Spinal cord (tissue), 10 donors: ENCODE data around the gene SIM2. TPM values are rescaled to one million over a fixed set of nuclear protein-coding genes. Genes with fewer than 3 reads are reported as not detected.

Experiments used
- DNase-seq, 6 donors: peaks; one replicate each; pipeline versions ENCODE4 v3.0.0 to v3.0.0-alpha.2; 2013 to 2015; ENCODE audit warnings: low spot score in 6 of 6, low read depth in 4 of 6
- H3K27ac ChIP-seq: one replicate; pipeline ENCODE4 v1.5.1; 2013; ENCODE audit warnings: low read depth, low read length, control low read depth
- H3K27me3 ChIP-seq: one replicate; pipeline ENCODE4 v1.6.1; 2013; ENCODE audit warnings: low read length; ENCODE audit not compliant: control insufficient read depth, insufficient read depth
- H3K36me3 ChIP-seq: one replicate; pipeline ENCODE4 v1.6.1; 2013; ENCODE audit warnings: low read length; ENCODE audit not compliant: control insufficient read depth, insufficient read depth
- H3K4me1 ChIP-seq: one replicate; pipeline ENCODE4 v1.6.1; 2013; ENCODE audit warnings: low read length; ENCODE audit not compliant: control insufficient read depth, insufficient read depth
- H3K4me3 ChIP-seq: one replicate; pipeline ENCODE4 v1.5.1; 2013; ENCODE audit warnings: low read depth, low read length, control low read depth
- H3K9me3 ChIP-seq: one replicate; pipeline ENCODE4 v1.6.1; 2013; ENCODE audit warnings: low read length; ENCODE audit not compliant: control insufficient read depth, insufficient read depth
- WGBS: methylation state at CpG from one replicate; pipeline ENCODE4 v1.1.5; 2013; ENCODE audit warnings: missing lambda C conversion rate; ENCODE audit not compliant: insufficient coverage; 5-methylcytosine and 5-hydroxymethylcytosine counted together
- polyA plus RNA-seq, 2 donors: library from polyadenylated mRNA; unstranded; fragments of 120-200 nt; gene quantifications; one replicate each; pipeline ENCODE4 v1.2.1, GENCODE V29; 2013; ENCODE audit not compliant: insufficient read length in 2 of 2
- total RNA-seq, 2 donors: library from RNA; depleted of rRNA in 1 of 2; stranded (reverse); fragments of 120-200 nt in 1 of 2; fragments of >200 nt in 1 of 2; gene quantifications; one replicate each; pipeline versions ENCODE4 v1.2.3 to v1.2.4, GENCODE V29; 2013 to 2014
- donor health status: healthy.

Gene SIM2
- total and polyA plus RNA-seq, 4 donors: 0.06 to 3.3 (median 2.9) TPM; not detected in 1

DNA sequence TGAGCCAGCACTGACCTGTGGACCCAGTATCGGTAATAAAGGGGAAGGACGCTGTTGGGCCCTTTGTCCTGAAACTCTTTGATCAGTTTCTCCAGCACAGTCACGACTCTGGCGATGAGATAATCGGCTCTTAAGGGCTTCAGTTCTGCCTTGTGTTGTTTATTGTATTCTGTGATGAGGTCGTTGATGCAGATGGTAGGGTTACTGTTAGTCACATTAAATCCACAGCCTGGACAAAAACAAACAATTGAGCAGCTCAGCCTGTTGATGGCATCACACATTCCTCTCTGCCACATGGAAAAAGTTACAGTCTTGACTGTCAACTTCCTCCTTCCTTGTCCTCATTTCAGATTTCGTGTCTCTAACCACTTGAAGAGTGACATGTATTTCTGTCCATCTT is 57.6 kb downstream of the SIM2 start:
- H3K4me1 ChIP-seq: no peaks in the 10 kb centered on the region
- peaks cover 18% of the 10 kb centered on the region for H3K36me3 ChIP-seq
- WGBS: 50% methylated on average over 2 of the region's 7 CpGs
- H3K27ac ChIP-seq: no peak overlapping the region
- H3K4me3 ChIP-seq: no peak overlapping the region
- H3K9me3 ChIP-seq: no peaks in the 10 kb centered on the region
- DNase-seq: no peak
- no peaks in the 10 kb centered on the region for H3K27me3 ChIP-seq

DNA sequence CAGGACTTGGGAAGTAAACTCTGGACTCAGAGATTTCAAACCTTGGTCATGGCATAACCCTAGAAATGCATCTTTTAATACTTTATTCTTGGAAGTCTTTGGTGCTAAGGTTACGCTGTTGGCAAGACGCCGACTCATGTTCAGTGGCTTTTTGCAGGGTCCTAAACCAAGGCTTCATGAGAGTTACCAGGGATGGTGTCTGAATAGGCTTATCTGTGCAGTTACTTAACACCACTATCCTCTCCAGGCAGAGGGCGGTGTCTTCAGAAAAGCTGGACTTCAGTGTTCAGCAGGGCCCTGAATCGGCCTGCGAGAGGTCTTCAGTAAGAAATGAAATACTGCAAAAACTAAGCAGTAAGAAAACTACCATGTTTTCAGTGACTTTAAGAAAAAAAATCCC is 58.3 kb downstream of the SIM2 start:
- 40% methylated on average over 1 of the region's 6 CpGs for WGBS
- peaks cover 18% of the 10 kb centered on the region for H3K36me3 ChIP-seq
- no peak overlapping the region for H3K27ac ChIP-seq
- no peaks in the 10 kb centered on the region for H3K9me3 ChIP-seq
- no peak for DNase-seq
- no peaks in the 10 kb centered on the region for H3K27me3 ChIP-seq
- no peak overlapping the region for H3K4me3 ChIP-seq
- H3K4me1 ChIP-seq: no peaks in the 10 kb centered on the region

DNA sequence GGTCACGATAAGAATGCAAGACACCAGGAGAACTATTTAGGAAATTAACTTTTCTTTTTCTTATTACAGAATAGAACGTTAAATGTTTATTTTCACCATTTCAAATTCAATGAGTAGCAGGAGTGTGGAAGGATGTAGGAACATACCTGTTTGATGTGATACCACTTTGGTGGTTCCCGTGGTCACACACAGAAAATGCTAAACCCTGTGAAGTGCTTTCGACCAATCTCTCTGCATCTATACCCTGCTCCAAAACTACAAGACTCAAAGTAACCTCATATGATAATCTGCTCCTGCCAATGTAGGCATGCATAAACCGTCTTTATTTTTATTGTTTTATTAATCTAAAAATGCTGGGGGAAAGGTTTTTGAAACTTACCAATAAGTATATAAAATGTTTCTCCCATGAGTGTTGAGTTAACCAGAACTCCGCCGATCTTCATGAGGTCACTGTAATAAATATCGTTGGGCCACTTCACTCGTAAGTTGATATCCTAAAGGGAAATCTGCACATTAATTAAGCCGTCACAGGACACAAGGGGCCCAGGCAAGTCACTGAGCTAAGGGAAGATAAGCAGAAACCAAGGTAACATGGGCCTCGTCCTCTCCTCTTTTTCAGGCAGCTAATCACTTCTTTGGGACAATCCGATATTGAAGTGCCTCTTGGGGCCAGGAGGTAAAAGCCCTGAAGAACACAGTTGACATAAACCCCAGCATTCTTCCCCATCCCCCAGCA is 60.6 kb downstream of the SIM2 start:
- WGBS: 79% methylated on average over 7 of the region's 12 CpGs

DNA sequence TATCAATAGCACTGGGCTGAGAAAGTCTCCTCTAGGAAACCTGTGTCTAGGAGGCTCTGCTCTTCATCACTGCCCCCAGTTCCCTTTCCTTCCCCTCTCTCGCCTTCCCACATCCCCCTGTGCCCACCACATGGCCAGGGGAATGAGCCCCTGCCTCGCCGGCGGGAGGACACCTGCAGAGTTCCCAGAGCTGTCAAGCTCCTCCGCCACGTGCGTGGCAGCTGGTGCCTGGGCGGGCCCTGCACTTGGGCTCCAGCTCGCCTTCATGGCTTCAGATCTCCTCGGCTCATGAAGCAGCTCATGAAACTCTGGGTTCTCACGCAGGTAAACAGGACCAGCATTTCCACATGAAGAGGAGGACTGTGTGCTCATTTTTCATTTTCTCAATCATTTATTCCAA is 62.8 kb downstream of the SIM2 start:
- Histone ChIP-seq H3K27ac (no peak overlapping the region), H3K36me3 (peaks cover 12% of the 10 kb centered on the region), H3K9me3 (no peaks in the 10 kb centered on the region), H3K27me3 (no peaks in the 10 kb centered on the region), H3K4me3 (no peak overlapping the region), H3K4me1 (peaks cover 3% of the 10 kb centered on the region)
- WGBS: 83% methylated on average over 10 of the region's 11 CpGs
- DNase-seq: no peak

More for the DNA sequence above, 60.6 kb downstream of the SIM2 start:
- Histone ChIP-seq H3K27ac (no peak overlapping the region), H3K27me3 (no peaks in the 10 kb centered on the region), H3K9me3 (no peaks in the 10 kb centered on the region), H3K4me3 (no peak overlapping the region), H3K4me1 (no peaks in the 10 kb centered on the region), H3K36me3 (peaks cover 12% of the 10 kb centered on the region)
- no peak for DNase-seq

DNA sequence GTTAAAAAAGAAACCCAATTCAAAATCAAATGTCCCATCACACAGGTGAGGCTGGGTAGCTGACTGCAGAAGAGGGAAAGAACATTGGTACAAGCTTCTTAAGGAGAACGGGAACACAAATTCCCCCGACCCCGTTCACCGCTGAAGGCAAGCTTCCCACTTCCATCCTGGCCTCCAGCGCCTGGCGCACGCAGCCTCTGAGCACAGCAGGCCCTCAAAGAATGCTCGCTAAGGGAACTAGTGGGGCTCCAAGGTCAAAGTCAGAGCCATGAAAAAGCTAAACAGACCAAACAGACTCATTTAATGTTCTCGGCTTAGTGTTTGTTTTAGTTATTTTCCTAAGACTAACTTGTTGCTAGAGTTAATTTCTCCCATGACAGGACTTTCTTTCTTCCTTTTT is 63.7 kb downstream of the SIM2 start:
- peaks cover 4% of the 10 kb centered on the region for H3K4me1 ChIP-seq
- no peak overlapping the region for H3K4me3 ChIP-seq
- 88% methylated on average over 7 of the region's 9 CpGs for WGBS
- no peak for DNase-seq
- no peak overlapping the region for H3K27ac ChIP-seq
- peaks cover 12% of the 10 kb centered on the region for H3K36me3 ChIP-seq
- no peaks in the 10 kb centered on the region for H3K27me3 ChIP-seq
- H3K9me3 ChIP-seq: no peaks in the 10 kb centered on the region

DNA sequence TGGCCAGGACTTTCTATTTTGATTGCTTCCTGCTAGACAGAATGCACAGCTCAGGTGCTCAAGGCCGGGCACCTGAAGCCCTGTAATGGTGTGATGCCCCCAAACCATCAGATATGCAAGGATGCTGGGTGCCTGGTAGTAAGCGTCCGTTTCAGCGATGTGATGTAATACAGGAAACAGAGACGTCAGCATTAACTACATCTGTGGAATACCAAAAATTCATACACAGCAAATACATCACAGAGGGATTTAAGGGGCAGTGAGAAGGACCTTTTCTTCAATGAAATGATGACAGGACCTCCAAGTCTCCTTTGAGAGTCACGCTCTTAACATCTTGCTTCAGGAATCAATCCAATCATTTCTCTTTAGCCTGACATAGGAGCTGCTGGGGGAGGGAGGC is 64.4 kb downstream of the SIM2 start:
- H3K27me3 ChIP-seq: no peaks in the 10 kb centered on the region
- no peak overlapping the region for H3K27ac ChIP-seq
- peaks cover 10% of the 10 kb centered on the region for H3K36me3 ChIP-seq
- WGBS: no CpG with 5 or more reads among the region's 6 CpGs
- no peaks in the 10 kb centered on the region for H3K9me3 ChIP-seq
- DNase-seq: no peak
- peaks cover 11% of the 10 kb centered on the region for H3K4me1 ChIP-seq
- H3K4me3 ChIP-seq: no peak overlapping the region

DNA sequence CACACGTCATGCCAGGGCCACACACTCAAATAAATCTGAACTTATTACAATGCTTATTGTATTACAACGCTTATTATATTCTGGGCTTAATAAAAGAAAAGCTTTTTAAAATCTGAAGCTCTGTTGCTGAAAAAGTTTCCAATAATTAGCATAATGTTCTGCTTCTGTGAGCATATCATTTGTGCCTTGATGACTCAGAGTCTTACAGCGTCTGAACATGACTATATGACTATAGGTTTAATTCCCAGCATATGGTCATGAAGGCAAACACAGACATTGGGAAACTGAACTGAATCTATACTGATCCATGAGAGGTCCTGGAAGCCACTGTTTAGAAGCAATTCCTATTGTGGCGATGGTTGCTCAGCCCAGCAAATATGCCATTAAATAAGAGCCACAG is 66.3 kb downstream of the SIM2 start:
- no peak overlapping the region for H3K27ac ChIP-seq
- H3K36me3 ChIP-seq: peaks cover 4% of the 10 kb centered on the region
- no CpG with 5 or more reads among the region's 4 CpGs for WGBS
- no peaks in the 10 kb centered on the region for H3K9me3 ChIP-seq
- H3K4me3 ChIP-seq: no peak overlapping the region
- H3K27me3 ChIP-seq: no peaks in the 10 kb centered on the region
- no peak for DNase-seq
- peaks cover 22% of the 10 kb centered on the region for H3K4me1 ChIP-seq

DNA sequence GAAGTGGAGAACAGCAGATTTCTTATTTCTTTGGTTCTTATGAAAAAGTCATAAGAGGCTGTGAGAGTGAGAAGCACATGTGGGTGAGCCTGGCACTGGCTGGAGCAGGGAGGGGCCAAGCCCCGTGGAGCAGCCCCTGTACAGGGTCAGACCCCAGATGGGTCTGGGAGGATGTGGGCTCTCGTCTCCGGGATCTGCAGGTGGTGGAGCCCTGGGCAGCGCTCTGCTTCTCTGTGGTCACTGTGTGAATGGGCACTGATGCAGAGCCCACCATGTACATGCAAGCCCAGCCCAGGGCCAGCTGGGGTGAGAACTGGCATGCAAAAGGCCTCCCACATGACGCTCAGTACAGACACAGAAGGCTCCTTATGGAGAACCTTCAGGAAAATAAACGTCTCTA is 67.6 kb downstream of the SIM2 start:
- H3K4me1 ChIP-seq: peaks cover 22% of the 10 kb centered on the region
- H3K4me3 ChIP-seq: no peak overlapping the region
- H3K27ac ChIP-seq: no peak overlapping the region
- no peaks in the 10 kb centered on the region for H3K36me3 ChIP-seq
- no peaks in the 10 kb centered on the region for H3K9me3 ChIP-seq
- no peak for DNase-seq
- 85% methylated on average over 6 of the region's 6 CpGs for WGBS
- H3K27me3 ChIP-seq: no peaks in the 10 kb centered on the region

DNA sequence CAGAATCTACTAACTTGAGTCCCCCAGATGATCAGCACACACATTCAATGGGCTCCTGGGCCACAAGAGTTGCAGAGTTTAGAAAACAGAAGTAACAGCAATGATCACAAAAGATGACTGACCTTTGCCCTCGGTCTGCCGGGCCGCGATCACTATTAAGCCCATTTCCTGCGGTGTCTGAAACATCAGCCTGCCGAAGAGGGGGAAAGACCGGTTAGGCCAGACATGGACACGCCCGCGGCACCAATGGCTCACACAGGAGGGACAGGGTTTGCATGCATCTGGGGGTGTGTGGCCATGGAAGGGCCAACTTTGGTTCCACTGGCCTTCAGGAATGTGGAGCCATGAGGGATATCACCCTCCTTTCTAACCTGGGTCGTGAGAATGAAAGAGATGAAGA is 68.2 kb downstream of the SIM2 start:
- Histone ChIP-seq H3K36me3 (no peaks in the 10 kb centered on the region), H3K27ac (no peak overlapping the region), H3K27me3 (no peaks in the 10 kb centered on the region), H3K4me1 (peaks cover 22% of the 10 kb centered on the region), H3K4me3 (no peak overlapping the region), H3K9me3 (no peaks in the 10 kb centered on the region)
- no peak for DNase-seq
- WGBS: 99% methylated on average over 10 of the region's 11 CpGs

DNA sequence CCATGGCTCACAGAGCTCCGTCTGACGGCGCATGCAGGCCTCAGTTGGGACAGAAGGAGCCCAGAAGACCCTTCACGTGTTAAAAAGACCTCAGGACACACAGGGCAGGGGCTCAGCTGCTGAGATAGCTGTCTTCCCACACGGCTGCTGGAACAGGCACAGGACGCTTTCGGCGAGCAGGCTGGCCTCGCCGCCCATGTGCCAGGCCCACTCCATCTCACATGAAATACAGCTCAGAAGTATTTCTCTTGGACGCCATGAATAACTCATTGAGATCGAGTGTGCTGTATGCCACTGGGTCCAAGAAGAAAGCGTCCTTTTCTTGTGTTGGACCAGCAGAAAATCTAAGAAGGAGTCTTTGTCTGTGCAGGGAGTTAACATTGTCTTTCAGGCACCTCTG is 69.6 kb downstream of the SIM2 start:
- no peaks in the 10 kb centered on the region for H3K36me3 ChIP-seq
- H3K4me1 ChIP-seq: peaks cover 27% of the 10 kb centered on the region

More for the DNA sequence above, 69.6 kb downstream of the SIM2 start:
- Histone ChIP-seq H3K27me3 (no peaks in the 10 kb centered on the region), H3K9me3 (no peaks in the 10 kb centered on the region), H3K4me3 (no peak overlapping the region), H3K27ac (peak overlapping the region; percentile 72)
- peak in 2 of 6 donors; percentile 54 to 77 for DNase-seq
- WGBS: 32% methylated on average over 9 of the region's 13 CpGs
